Measurements from ENCODE around the gene LMTK2.

The LMTK2 gene

DNA sequence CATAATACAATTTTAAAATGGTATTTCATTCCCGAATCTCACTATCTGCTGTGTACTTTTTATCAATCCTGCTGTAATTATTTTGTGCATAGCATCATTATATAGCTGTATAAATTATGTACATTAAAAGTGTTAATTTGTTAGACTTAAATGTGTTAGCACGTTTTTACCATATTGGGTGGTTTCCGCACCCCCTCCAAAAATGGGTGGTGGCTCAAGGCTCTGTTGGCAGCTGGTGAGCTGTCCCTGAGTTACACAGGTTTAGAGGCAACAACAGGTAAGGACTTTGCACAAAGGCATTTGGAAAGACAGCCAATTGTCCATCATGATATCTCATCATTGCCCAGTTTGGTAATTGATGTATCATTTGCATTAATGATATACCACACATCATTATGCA, 18.6 kb upstream of the LMTK2 start:
- Histone ChIP-seq H3K4me3 (no peak overlapping the region), H3K36me3 (no peaks in the 10 kb centered on the region), H3K9me3 (no peaks in the 10 kb centered on the region), H3K27me3 (no peaks in the 10 kb centered on the region), H3K27ac (no peak overlapping the region), H3K4me1 (no peaks in the 10 kb centered on the region)
- no peak for DNase-seq
- intact Hi-C loops (cut with DNase I; ENCODE audit: low total_unique reads), result no loop called here
- TF ChIP-seq, protein P1, sequence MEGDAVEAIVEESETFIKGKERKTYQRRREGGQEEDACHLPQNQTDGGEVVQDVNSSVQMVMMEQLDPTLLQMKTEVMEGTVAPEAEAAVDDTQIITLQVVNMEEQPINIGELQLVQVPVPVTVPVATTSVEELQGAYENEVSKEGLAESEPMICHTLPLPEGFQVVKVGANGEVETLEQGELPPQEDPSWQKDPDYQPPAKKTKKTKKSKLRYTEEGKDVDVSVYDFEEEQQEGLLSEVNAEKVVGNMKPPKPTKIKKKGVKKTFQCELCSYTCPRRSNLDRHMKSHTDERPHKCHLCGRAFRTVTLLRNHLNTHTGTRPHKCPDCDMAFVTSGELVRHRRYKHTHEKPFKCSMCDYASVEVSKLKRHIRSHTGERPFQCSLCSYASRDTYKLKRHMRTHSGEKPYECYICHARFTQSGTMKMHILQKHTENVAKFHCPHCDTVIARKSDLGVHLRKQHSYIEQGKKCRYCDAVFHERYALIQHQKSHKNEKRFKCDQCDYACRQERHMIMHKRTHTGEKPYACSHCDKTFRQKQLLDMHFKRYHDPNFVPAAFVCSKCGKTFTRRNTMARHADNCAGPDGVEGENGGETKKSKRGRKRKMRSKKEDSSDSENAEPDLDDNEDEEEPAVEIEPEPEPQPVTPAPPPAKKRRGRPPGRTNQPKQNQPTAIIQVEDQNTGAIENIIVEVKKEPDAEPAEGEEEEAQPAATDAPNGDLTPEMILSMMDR (IDR thresholded peaks at IDR 0.05), result no peak

DNA sequence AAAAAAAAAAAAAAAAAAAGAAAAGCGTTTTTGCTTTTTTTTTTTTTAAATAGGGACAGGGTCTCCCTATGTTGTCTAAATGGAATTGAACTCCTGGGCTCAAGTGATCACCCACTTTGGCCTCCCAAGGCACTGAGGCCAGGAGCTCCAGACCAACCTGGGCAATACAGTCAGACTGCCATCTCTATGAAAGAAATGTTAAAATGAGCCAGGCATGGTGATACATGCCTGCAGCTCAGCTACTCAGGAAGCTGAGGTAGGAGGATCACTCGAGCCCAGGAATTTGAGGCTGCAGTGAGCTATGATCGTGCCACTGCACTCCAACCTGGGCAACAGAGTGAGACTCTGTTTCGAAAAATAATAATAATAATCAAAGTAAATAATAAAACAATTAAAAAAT, 16.5 kb upstream of the LMTK2 start:
- no peak for DNase-seq
- H3K36me3 ChIP-seq, result no peaks in the 10 kb centered on the region
- H3K9me3 ChIP-seq, result peaks cover 0 to 15% (median 4%) of the 10 kb centered on the region in 3 donors
- no peak overlapping the region for H3K4me3 ChIP-seq
- H3K27me3 ChIP-seq, result no peaks in the 10 kb centered on the region
- intact Hi-C loops (cut with DNase I; ENCODE audit: low total_unique reads), result no loop called here
- TF ChIP-seq, protein P1 (IDR thresholded peaks at IDR 0.05), result no peak
- no peak overlapping the region for H3K27ac ChIP-seq
- H3K4me1 ChIP-seq, result no peaks in the 10 kb centered on the region

DNA sequence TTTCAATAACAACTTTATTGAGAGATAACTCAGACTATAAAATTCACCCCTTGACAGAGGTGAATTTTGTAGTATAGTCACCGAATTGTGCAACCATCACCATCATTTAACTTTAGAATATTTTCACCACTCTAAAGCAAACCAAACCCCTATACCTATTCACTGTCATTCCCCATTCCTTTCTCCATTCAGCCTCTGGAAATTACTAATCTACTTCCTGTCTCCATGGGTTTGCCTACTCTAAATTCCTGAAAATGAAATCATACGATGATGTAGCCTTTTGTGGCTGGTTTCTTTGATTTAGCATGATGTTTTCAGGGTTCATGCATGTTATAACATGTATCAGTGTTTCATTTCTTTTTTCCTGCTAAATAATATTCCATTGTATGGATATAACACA, 15.6 kb upstream of the LMTK2 start:
- no peak for DNase-seq
- no peak overlapping the region for H3K27ac ChIP-seq
- H3K9me3 ChIP-seq, result peaks cover 0 to 21% (median 12%) of the 10 kb centered on the region in 3 donors
- TF ChIP-seq, protein P1 (IDR thresholded peaks at IDR 0.05), result no peak
- H3K4me3 ChIP-seq, result no peak overlapping the region
- no peaks in the 10 kb centered on the region for H3K27me3 ChIP-seq
- intact Hi-C loops (cut with DNase I; ENCODE audit: low total_unique reads), result no loop called here
- no peaks in the 10 kb centered on the region for H3K36me3 ChIP-seq
- H3K4me1 ChIP-seq, result no peaks in the 10 kb centered on the region

DNA sequence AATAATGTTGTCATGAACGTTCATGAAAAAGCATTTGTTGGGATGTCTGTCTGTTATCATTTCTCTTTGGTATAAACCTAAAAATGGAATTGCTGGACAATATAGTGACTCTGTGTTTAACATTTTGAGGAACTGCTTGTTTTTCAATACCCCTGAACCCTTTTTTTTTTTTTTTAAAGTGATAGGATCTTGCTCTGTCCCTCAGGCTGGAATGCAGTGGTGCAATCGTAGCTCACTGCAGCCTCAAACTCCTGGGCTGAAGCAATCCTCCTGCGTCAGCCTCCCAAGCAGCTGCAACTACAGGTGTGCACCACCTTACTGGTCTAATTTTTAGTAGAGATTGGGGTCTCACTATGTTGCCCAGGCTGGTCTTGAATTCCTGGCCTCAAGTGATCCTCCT, 15.1 kb upstream of the LMTK2 start:
- Histone ChIP-seq H3K27ac (no peak overlapping the region), H3K36me3 (no peaks in the 10 kb centered on the region), H3K4me3 (no peak overlapping the region), H3K27me3 (no peaks in the 10 kb centered on the region), H3K4me1 (no peaks in the 10 kb centered on the region), H3K9me3 (peaks cover 0 to 21% (median 15%) of the 10 kb centered on the region in 3 donors)
- TF ChIP-seq, protein P1 (IDR thresholded peaks at IDR 0.05), result no peak
- intact Hi-C loops (cut with DNase I; ENCODE audit: low total_unique reads), result no loop called here
- DNase-seq, result no peak

DNA sequence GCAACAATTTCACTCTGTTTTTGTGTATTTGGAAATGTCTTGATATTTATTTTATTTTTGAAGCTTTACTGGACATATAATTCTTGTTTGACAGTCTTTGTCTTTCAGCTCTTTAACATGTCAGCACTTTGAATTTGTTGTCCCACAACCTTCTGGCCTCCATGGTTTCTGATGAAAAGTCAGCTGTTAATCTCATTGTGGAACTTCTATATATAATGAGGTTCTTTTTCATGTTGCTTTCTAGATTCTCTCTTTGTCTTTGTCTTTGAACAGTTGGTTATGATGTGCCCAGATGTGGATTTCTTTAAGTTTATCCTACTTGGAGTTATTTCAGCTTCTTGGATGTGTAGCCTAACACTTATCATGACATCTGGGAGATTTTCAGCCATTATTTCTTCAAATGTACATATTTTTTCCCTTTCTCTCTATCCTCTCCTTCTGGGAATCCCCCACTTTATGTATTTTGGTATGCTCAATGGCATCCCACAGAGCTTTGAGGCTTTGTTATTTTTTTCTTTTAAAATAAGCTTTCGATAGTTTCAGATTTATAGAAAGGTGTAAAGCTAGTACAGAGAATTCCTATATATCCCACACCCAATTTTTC, 9.5 kb upstream of the LMTK2 start:
- Histone ChIP-seq H3K27me3 (no peaks in the 10 kb centered on the region), H3K9me3 (peaks cover 0 to 42% (median 19%) of the 10 kb centered on the region in 3 donors), H3K4me1 (no peaks in the 10 kb centered on the region), H3K27ac (no peak overlapping the region), H3K36me3 (no peaks in the 10 kb centered on the region), H3K4me3 (no peak overlapping the region)
- TF ChIP-seq, protein P1 (IDR thresholded peaks at IDR 0.05), result no peak
- no peak for DNase-seq
- intact Hi-C loops (cut with DNase I; ENCODE audit: low total_unique reads), result no loop called here

DNA sequence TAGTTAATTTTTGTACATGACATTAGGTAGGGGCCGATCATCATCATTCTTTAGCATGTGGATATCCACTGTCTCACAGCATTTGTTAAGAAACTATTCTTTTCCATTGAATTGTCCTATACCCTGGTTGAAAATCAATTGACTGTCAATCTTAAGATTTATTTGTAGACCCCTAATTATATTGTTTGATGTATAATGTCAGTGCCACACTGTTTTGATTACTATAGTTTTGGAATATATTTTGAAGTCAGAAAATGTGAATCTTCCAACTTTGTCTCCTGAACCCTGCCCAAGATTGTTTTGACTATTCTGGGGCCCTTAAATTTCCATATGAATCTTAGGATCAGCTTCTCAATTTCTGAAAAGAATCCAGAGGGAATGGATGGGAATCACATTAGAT, 6.6 kb upstream of the LMTK2 start:
- H3K36me3 ChIP-seq, result no peaks in the 10 kb centered on the region
- H3K9me3 ChIP-seq, result peaks cover 0 to 33% (median 15%) of the 10 kb centered on the region in 3 donors
- H3K27ac ChIP-seq, result no peak overlapping the region
- no peak overlapping the region for H3K4me3 ChIP-seq
- TF ChIP-seq, protein P1 (IDR thresholded peaks at IDR 0.05), result no peak
- H3K4me1 ChIP-seq, result no peaks in the 10 kb centered on the region
- peaks cover 0 to 4% of the 10 kb centered on the region in 2 donors for H3K27me3 ChIP-seq
- intact Hi-C loops (cut with DNase I; ENCODE audit: low total_unique reads), result no loop called here
- no peak for DNase-seq
